Measurements from ENCODE around the gene CNFN.
"Not testable (repeated sequence)": the region's sequence is repeated elsewhere in the genome, so short reads cannot be mapped to it uniquely, and the experiment has no call there.

Gene CNFN

DNA sequence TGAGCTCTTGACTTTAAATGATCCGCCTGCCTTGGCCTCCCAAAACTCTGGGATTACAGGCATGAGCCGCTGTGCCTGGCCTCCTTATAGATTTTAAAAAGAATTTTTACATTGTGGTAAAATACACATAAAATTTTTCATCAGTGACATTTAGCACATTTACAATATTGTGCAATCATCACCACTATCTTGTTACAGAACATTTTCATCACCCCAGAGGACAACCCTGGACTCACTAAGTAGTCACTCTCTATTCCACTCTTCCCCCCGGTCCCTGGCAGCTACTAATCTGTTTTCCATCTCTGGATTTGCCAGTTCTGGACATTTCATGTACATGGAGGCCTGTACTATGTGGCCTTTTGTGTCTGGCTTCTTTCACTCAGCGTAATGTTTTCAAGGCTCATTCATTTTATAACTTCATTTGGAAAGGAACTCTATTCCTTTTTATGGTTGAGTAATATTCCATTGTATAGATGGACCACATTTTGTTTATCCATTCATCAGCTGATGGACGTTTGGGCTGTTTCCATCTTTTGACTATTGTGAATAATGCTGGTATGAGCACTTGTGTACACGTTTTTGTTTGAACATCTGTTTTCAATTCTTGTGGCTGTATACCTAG, 44.8 kb downstream of the CNFN start:
- DNase-seq = no peak

DNA sequence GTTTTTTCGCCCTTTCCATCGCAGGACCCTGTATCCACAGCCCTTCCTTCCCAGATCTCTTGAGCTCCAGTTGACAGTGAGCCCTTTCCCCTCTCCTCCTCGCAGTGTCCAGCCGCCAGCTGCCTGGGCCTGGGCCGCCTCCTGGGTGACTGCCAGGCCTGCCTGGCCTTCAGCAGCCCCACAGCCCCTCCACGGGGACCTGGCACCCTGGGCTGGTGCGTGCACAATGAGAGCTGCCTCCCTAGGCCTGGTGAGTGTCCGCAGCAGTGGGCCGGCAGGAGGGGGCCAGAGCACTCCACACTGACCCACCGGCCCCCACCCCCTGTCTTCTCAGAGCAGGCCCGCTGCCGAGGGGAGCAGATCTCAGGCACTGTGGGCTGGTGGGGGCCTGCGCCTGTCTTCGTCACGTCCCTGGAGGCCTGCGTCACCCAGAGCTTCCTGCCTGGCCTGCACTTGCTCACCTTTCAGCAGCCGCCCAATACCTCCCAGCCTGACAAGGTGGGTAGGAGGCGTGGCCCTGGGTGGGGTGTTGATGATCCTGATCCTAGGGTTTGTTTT, 45.7 kb downstream of the CNFN start:
- DNase-seq = no peak

DNA sequence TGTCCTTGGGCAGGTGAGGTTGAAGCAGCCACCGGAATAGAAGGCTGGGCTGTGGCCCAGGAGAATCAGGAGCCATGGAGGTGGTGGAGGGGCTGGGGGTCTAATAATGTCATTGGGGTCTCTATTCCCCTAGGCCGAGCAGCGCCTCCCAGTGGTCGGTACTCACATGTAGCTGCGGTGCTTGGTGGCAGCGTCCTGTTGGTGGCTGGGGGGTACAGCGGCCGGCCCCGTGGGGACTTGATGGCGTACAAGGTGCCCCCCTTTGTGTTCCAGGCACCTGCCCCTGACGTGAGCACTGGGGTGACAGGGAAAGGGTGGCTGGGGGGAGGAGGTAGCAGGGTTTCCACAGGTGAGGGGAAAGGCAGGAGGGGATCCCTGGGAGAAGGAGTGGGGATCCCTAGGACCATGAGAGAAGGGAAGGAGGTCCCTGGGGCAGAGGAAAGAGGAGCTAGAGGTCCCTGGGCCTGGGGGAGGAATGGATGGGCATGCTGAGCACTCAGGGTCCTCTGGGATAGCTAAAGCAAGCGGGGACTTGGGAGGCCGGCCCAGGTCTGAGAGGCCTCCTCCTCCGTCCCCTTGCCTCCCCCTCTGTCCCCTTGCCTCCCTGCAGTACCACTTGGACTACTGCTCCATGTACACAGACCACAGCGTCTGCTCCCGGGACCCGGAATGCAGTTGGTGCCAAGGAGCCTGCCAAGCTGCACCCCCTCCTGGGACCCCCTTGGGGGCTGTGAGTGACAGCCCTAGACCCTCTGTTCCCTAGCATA, 46.6 kb downstream of the CNFN start:
- no peak for DNase-seq

DNA sequence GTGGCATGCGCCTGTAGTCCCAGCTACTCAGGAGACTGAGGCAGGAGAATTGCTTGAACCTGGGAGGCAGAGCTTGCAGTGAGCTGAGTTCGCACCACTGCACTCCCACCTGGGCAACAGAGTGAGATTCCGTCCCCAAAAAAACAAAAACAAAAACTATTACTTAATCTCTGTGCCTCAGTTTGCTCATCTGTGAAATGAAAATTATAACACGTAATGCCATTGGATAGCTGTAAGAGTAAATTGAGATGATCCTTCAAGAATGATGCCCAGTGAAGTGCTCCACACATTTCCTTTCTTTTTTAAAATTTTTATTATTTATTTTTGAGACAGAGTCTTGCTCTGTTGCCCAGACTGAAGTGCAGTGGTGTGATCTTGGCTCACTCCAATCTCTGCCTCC, 50.2 kb downstream of the CNFN start:
- DNase-seq = not testable (repeated sequence)

DNA sequence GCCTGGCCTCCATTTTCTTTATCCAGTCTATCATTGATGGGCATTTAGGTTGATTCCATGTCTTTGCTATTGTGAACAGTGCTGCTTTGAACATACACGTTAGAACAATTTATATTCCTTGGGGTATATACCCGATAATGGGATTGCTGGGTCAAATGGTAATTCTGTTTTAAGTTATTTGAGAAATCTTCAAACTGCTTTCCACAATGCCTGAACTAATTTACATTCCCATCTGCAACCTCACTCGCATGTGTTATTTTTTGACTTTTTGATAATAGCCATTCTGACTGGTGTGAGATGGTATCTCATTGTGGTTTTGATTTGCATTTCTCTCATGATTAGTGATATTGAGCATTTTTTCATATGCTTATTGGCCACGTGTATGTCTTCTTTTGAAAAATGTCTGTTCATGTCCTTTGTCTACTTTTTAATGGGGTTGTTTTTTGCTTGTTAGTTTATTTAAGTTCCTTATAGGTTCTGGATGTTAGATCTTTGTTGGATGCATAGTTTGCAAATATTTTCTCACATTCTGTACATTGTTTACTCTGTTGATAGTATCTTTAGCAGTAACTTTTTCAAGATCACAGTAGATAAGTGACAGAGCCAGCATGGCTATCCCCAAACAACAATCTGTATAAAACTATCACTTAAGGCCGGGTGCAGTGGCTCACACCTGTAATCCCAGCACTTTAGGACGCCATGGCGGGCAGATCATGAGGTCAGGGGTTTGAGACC, 50.8 kb downstream of the CNFN start:
- DNase-seq = not testable (repeated sequence)
